NT2/D1 (cell line): Measurements from ENCODE around the gene TEDC1.

ENCODE experiments used
- DNase-seq: peaks from one replicate; pipeline ENCODE4 v3.0.0-alpha.2; 2011; ENCODE audit warnings: low read depth, low spot score
- H3K27me3 ChIP-seq: 2 replicates; pipeline ENCODE4 v1.6.0; 2011; ENCODE audit warnings: mild to moderate bottlenecking; ENCODE audit not compliant: insufficient read length, insufficient read depth
- H3K36me3 ChIP-seq: 2 replicates; pipeline ENCODE4 v1.6.1; 2011; ENCODE audit warnings: mild to moderate bottlenecking, low read length, mixed read lengths; ENCODE audit not compliant: insufficient read depth, insufficient read length
- H3K4me1 ChIP-seq: 2 replicates; pipeline ENCODE4 v1.5.1; 2011; ENCODE audit not compliant: insufficient read depth, insufficient read length
- H3K4me3 ChIP-seq: 2 replicates; pipeline ENCODE4 v1.5.1; 2011; ENCODE audit warnings: low read depth; ENCODE audit not compliant: insufficient read length
- H3K9ac ChIP-seq: 2 replicates; pipeline ENCODE4 v1.6.0; 2011; ENCODE audit warnings: low read depth; ENCODE audit not compliant: insufficient read length
- H3K9me3 ChIP-seq: 2 replicates; pipeline ENCODE4 v1.5.1; 2011; ENCODE audit warnings: mild to moderate bottlenecking, low read length; ENCODE audit not compliant: insufficient read depth
- SUZ12 ChIP-seq: IDR thresholded peaks from 2 replicates; pipeline ENCODE4 v1.6.1; 2011; ENCODE audit not compliant: insufficient read length, insufficient read depth; ENCODE audit errors: extremely low read depth
- YY1 ChIP-seq: IDR thresholded peaks from 2 replicates; pipeline ENCODE4 v1.6.1; 2011; ENCODE audit not compliant: insufficient read length, insufficient read depth
- ZNF274 ChIP-seq: IDR thresholded peaks from 2 replicates; pipeline ENCODE4 v1.6.1; 2011; ENCODE audit warnings: mild to moderate bottlenecking, low read depth, low read length

TEDC1 gene

DNA sequence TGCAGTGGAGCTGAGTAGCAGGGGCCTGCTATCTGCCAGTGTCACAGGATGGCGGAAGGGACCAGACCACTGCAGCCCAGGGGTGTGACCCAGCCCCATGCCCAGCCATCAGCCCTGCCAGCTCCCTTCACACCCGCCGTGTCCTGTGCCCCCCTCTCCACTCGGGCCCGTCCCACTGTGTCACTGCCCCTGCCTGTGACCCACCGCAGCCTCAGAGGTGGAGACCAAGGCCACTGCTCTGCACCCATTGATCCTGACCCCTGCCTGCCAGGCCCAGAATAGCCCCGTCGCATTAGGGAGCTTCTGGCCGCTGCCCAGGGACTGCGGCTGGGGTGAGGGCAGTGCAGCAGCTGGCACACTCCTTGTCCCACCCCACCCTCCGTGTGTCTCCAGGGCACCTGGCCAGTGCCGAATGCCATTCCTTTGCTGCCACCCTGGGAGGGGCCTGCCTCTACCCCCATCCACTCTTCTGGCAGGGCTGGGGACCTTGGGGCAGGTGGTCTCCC lies 18.5 kb upstream of the TEDC1 start:
- Histone ChIP-seq H3K36me3 (peaks cover 27% of the 10 kb centered on the region), H3K27me3 (no peaks in the 10 kb centered on the region), H3K4me3 (no peak overlapping the region), H3K9me3 (no peaks in the 10 kb centered on the region), H3K4me1 (peaks cover 30% of the 10 kb centered on the region), H3K9ac (no peak overlapping the region)
- TF ChIP-seq SUZ12 (no peak), ZNF274 (no peak), YY1 (no peak)
- no peak for DNase-seq

DNA sequence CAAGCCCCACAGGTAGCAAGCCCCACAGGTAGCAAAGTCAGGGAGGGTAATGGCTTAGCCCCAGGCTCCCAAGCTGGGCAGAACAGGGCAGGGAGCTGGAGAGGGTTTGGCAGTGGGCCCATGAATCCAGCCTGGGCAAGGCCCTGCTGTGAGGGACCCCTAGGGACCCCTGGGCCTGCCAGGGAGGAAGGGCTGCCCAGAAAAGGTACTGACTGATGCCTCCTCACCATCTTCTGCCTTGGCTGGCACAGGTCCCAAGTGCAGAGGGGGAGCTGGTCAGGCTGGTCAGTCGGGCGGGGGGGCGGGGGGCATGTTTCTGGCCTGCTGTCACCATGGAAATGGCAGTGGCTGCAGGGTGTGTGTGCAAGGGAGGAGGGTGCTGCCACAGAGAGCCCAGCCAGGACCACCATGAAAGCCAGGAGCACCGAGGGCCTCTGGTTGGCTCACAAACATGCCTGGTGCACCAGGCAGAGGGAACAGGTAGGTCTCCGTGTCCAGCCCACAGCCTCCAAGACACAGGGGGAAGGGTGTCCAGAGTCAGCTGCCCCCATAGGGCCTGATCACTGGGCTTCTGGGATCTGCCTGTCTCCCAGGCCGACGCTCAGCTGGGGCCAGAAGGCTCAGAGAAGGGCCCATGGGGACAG lies 17.9 kb upstream of the TEDC1 start:
- Histone ChIP-seq H3K36me3 (peaks cover 21% of the 10 kb centered on the region), H3K9ac (peak overlapping the region; percentile 56), H3K4me3 (peak overlapping the region; percentile 21), H3K4me1 (peaks cover 30% of the 10 kb centered on the region), H3K27me3 (no peaks in the 10 kb centered on the region), H3K9me3 (no peaks in the 10 kb centered on the region)
- no peak for DNase-seq
- TF ChIP-seq SUZ12 (no peak), ZNF274 (no peak), YY1 (no peak)

DNA sequence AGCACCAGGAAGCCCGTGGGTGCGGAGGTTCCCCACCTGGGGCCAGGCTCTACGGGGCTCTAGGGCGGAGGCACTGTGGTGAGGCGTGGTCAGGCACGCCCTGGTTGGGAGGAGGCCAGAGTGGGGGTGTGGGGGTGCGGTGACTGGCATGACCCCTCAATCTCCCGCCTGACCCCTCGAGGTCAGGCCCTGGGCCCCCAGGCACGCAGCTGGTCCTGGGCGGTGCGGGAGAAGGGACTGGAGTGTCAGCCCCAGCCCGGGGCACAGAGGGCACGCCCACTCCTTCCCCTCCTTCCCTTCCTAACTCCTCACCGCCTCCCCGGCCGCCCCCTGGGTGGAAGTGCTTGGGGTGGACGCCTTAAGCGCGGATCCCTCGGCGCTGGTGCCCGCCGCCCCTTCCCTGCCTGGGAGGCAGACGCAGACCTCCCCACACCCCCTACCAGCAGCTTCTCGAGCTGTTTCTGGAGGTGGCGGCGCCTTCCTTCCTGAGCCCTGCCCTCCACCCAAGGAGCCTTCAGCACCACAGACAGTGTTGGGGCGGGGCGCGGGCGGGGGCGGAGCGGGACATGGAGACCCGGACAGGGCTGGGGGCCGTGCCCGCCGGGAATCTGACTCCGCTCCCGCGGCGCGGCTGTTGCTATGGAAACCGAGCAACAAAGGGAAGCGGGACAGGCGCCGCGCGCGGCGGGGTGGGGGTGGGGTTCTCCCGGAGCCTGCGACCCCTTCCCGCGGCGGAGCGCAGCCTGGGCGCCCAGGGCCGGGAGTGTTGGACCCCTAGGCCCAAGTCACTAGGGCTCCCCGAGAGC lies 17.2 kb upstream of the TEDC1 start:
- peaks cover 13% of the 10 kb centered on the region for H3K36me3 ChIP-seq
- no peaks in the 10 kb centered on the region for H3K27me3 ChIP-seq
- H3K4me1 ChIP-seq: peaks cover 30% of the 10 kb centered on the region
- H3K9ac ChIP-seq: peak overlapping the region; percentile 56
- peak; percentile 82 for DNase-seq
- TF ChIP-seq YY1: no peak
- TF ChIP-seq SUZ12: no peak
- TF ChIP-seq ZNF274: no peak
- no peaks in the 10 kb centered on the region for H3K9me3 ChIP-seq
- peak overlapping the region; percentile 40 for H3K4me3 ChIP-seq

DNA sequence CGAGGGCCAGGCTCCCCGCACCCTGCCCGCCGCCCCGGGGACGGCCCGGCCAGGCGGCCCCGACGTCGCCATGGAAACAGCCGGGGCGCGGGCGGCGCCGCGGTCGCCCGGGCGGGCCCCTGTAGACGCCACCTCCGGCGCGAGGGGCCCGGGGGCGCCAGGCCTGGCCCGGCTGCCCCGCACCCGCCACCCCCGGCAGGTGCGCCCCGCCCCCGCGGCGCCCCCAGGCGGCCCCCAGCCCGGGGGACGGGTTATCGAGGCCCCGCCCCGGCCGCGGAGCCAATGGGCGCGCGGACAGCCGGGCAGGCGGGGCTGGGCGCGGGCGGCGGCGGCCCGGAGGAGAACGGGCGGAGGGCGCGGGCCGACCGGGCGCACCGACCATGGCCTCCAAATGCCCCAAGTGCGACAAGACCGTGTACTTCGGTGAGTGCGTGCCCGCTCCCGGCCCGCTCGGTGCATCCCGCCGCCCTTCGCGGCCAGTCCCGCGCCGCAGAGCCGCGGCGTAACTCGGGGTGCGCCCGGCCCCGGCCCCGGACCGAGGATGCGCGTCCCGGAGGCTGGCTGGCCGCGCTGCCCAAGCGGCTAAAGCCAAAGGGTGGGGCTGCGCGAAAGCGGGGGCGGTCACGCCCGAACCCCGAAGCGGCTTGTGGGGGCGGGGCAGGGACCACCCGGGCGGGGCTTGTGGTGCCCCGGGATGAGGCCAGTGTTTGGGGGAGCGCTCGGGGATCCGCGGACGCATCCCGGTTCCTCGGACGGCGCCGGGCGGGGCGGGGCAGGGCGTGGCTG lies 16.4 kb upstream of the TEDC1 start, which contains the start of gene CRIP2:
TSS of gene CRIP2 (plus strand) at position 339 of the 786 bp plus-strand sequence. CDS start at position 381, 42 bp downstream.
- Histone ChIP-seq H3K36me3 (peaks cover 7% of the 10 kb centered on the region), H3K4me3 (peak within 1 kb of the TSS; percentile 61), H3K4me1 (peaks cover 30% of the 10 kb centered on the region), H3K9ac (peak within 1 kb of the TSS; percentile 85), H3K27me3 (no peaks in the 10 kb centered on the region), H3K9me3 (no peaks in the 10 kb centered on the region)
- no peak for DNase-seq
- TF ChIP-seq SUZ12: no peak
- no peak for TF ChIP-seq ZNF274
- TF ChIP-seq YY1: no peak

DNA sequence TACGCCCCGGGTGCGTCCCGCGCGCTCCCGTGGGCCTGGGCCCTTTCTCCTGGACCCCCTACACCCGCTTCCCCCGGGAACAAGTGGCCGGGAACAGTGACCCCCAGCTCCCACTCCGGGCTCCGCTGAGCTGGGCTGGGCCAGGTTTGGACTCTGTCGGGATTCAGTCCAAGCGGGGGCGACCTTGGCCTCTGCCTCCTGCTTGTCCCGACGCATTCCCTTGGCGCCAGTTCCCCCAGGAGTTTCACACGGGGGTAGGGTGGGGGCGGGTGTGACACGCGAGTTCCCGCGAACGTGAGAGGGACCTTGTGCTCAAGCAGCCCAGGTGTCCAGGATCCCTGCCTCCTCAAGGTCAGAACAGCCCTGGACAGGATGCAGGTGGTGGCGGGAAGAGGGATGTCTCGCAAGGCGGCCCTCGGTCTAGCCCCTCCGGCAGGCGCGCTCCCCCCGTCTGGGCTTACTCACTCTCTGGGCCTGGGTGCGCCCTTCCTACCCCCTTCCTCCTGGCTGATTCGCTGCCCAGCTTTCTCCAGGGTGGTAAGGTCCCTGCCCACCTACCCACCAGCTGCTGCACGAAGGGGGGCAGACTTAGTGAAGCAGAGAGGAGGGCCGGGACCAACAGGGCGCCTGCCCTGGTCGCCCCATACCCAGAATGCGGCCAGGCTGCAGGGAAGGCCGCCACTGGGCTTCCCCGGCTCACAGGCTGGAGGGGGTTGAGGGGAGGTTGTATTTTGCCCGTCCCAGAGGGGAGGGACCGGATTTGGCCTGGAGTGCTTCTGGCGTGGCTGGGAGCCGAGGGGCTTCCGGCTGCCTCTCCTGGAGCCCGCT lies 15.6 kb upstream of the TEDC1 start:
- TF ChIP-seq ZNF274: no peak
- TF ChIP-seq YY1: no peak
- TF ChIP-seq SUZ12: no peak
- Histone ChIP-seq H3K4me1 (peaks cover 30% of the 10 kb centered on the region), H3K36me3 (peaks cover 9% of the 10 kb centered on the region), H3K27me3 (no peaks in the 10 kb centered on the region), H3K9me3 (no peaks in the 10 kb centered on the region), H3K4me3 (peak overlapping the region; percentile 61), H3K9ac (peak overlapping the region; percentile 85)
- no peak for DNase-seq

DNA sequence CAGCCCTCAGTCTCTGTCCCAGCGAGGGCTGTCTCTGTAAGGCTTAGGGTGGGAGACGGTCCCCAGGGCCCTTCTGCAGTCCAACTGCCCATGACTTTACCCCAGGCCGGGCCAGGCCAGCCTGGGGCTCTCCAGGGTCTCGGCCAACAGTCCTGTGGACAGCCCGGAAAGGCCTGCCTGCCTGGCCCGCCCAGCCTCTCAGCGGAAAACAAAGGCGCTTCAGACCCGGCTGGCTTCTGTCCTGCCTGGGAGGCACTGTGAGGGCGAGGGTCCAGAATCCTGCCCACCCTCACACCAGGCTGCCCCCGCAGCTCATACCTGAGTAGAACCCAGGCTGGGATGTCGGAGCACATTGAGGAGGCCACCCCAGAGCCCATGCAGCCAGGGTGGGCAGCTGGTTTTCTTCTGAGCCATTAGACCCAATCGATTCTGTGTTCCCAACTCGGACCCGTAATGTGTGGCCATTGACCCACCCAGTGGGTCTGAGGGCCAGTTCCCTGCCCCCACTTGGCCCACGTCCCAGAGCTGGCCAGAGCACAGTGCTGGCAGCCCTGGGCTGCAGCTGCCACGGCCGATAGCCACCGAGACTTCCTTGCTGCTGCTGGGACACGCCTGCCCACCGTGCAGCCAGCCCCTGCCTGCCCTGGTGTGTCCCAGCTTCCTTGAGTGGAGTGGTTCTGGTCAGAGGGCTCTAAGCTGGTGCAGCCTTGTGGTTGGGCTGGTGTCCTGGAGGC lies 14.8 kb upstream of the TEDC1 start:
- peaks cover 6% of the 10 kb centered on the region for H3K36me3 ChIP-seq
- peak overlapping the region; percentile 61 for H3K4me3 ChIP-seq
- peak overlapping the region; percentile 85 for H3K9ac ChIP-seq
- peaks cover 34% of the 10 kb centered on the region for H3K4me1 ChIP-seq
- no peak for DNase-seq
- no peaks in the 10 kb centered on the region for H3K9me3 ChIP-seq
- no peaks in the 10 kb centered on the region for H3K27me3 ChIP-seq
- TF ChIP-seq SUZ12 (no peak), ZNF274 (no peak), YY1 (no peak)
